Measurements from ENCODE around the gene MCF2L. TPM values are rescaled to one million over a fixed set of nuclear protein-coding genes. Genes with fewer than 3 reads are reported as not detected.
A peak's percentile ranks its signal among the peaks of the same experiment; 100 is the strongest.

The MCF2L gene
- polyA plus RNA-seq, 1 donor from 2014 or later, result 88.0 TPM

GRCh38 chr13:113098162-113098732 is 129.2 kb downstream of the MCF2L start:
- peaks cover 9% of the 10 kb centered on the region for H3K36me3 ChIP-seq (ENCODE audit: insufficient read depth, low read length)
- no peaks in the 10 kb centered on the region for H3K9me2 ChIP-seq (ENCODE audit: insufficient read depth, low read length)
- H2AFZ ChIP-seq (ENCODE audit: low read depth, low read length), result no peak overlapping the region
- TF ChIP-seq POLR2AphosphoS5 (IDR thresholded peaks at IDR 0.05) (no peak), MXI1 (conservative IDR thresholded peaks at IDR 0.05; ENCODE audit: poor library complexity, severe bottlenecking) (no peak), TAF1 (IDR thresholded peaks at IDR 0.05; ENCODE audit: low read depth) (no peak), RAD21 (conservative IDR thresholded peaks at IDR 0.05) (no peak), EP300 (conservative IDR thresholded peaks at IDR 0.05; ENCODE audit: poor library complexity, severe bottlenecking) (no peak), EZH2 (IDR thresholded peaks at IDR 0.05; ENCODE audit: borderline replicate concordance, insufficient read depth, low read length, poor library complexity, severe bottlenecking) (no peak), SMC3 (conservative IDR thresholded peaks at IDR 0.05; ENCODE audit: poor library complexity) (no peak)
- TF ChIP-seq, protein P1, sequence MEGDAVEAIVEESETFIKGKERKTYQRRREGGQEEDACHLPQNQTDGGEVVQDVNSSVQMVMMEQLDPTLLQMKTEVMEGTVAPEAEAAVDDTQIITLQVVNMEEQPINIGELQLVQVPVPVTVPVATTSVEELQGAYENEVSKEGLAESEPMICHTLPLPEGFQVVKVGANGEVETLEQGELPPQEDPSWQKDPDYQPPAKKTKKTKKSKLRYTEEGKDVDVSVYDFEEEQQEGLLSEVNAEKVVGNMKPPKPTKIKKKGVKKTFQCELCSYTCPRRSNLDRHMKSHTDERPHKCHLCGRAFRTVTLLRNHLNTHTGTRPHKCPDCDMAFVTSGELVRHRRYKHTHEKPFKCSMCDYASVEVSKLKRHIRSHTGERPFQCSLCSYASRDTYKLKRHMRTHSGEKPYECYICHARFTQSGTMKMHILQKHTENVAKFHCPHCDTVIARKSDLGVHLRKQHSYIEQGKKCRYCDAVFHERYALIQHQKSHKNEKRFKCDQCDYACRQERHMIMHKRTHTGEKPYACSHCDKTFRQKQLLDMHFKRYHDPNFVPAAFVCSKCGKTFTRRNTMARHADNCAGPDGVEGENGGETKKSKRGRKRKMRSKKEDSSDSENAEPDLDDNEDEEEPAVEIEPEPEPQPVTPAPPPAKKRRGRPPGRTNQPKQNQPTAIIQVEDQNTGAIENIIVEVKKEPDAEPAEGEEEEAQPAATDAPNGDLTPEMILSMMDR (IDR thresholded peaks at IDR 0.05; ENCODE audit: poor library complexity, severe bottlenecking), result no peak
- TF ChIP-seq, protein P2, sequence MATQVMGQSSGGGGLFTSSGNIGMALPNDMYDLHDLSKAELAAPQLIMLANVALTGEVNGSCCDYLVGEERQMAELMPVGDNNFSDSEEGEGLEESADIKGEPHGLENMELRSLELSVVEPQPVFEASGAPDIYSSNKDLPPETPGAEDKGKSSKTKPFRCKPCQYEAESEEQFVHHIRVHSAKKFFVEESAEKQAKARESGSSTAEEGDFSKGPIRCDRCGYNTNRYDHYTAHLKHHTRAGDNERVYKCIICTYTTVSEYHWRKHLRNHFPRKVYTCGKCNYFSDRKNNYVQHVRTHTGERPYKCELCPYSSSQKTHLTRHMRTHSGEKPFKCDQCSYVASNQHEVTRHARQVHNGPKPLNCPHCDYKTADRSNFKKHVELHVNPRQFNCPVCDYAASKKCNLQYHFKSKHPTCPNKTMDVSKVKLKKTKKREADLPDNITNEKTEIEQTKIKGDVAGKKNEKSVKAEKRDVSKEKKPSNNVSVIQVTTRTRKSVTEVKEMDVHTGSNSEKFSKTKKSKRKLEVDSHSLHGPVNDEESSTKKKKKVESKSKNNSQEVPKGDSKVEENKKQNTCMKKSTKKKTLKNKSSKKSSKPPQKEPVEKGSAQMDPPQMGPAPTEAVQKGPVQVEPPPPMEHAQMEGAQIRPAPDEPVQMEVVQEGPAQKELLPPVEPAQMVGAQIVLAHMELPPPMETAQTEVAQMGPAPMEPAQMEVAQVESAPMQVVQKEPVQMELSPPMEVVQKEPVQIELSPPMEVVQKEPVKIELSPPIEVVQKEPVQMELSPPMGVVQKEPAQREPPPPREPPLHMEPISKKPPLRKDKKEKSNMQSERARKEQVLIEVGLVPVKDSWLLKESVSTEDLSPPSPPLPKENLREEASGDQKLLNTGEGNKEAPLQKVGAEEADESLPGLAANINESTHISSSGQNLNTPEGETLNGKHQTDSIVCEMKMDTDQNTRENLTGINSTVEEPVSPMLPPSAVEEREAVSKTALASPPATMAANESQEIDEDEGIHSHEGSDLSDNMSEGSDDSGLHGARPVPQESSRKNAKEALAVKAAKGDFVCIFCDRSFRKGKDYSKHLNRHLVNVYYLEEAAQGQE (IDR thresholded peaks at IDR 0.05; ENCODE audit: borderline replicate concordance), result no peak
- H3K9ac ChIP-seq (ENCODE audit: low read length), result no peak overlapping the region
- no peaks in the 10 kb centered on the region for H3K79me2 ChIP-seq (replicated peaks; ENCODE audit: insufficient read depth, low read length)
- no peaks in the 10 kb centered on the region for H4K20me1 ChIP-seq (ENCODE audit: insufficient read depth)
- no peak overlapping the region for H3K4me3 ChIP-seq (ENCODE audit: low read length)
- H3K27ac ChIP-seq (ENCODE audit: low read length), result peak overlapping the region; percentile 37
- H3F3A ChIP-seq (ENCODE audit: insufficient read depth, low read length, poor library complexity, severe bottlenecking), result peaks cover 6% of the 10 kb centered on the region
- H3K27me3 ChIP-seq (ENCODE audit: insufficient read depth, low read depth, low read length), result no peaks in the 10 kb centered on the region
- no peak overlapping the region for H3K4me2 ChIP-seq (ENCODE audit: low read length)
- H3K9me3 ChIP-seq (ENCODE audit: low read length), result no peaks in the 10 kb centered on the region

- Histone ChIP-seq H3K9me2 (ENCODE audit: insufficient read depth, low read length) (no peaks in the 10 kb centered on the region), H3K4me3 (ENCODE audit: low read length) (no peak overlapping the region), H2AFZ (ENCODE audit: low read depth, low read length) (no peak overlapping the region), H3K9me3 (ENCODE audit: low read length) (no peaks in the 10 kb centered on the region), H3K27ac (ENCODE audit: low read length) (peak overlapping the region; percentile 37), H4K20me1 (ENCODE audit: insufficient read depth) (no peaks in the 10 kb centered on the region), H3K36me3 (ENCODE audit: insufficient read depth, low read length) (peaks cover 9% of the 10 kb centered on the region), H3K79me2 (replicated peaks; ENCODE audit: insufficient read depth, low read length) (no peaks in the 10 kb centered on the region), H3K9ac (ENCODE audit: low read length) (no peak overlapping the region), H3F3A (ENCODE audit: insufficient read depth, low read length, poor library complexity, severe bottlenecking) (peaks cover 6% of the 10 kb centered on the region), H3K27me3 (ENCODE audit: insufficient read depth, low read depth, low read length) (no peaks in the 10 kb centered on the region), H3K4me2 (ENCODE audit: low read length) (no peak overlapping the region)
- TF ChIP-seq RAD21 (conservative IDR thresholded peaks at IDR 0.05) (no peak), EZH2 (IDR thresholded peaks at IDR 0.05; ENCODE audit: borderline replicate concordance, insufficient read depth, low read length, poor library complexity, severe bottlenecking) (no peak), EP300 (conservative IDR thresholded peaks at IDR 0.05; ENCODE audit: poor library complexity, severe bottlenecking) (no peak)
Observed at GRCh38 chr13:113099142-113099541, 130.1 kb downstream of the MCF2L start.

Data from neural cell (in vitro differentiated cells).